C4-2B (cell line): ENCODE measurements around the gene PCDHA12.
A peak's percentile ranks its signal among the peaks of the same experiment; 100 is the strongest.
"Not testable (repeated sequence)": the region's sequence is repeated elsewhere in the genome, so short reads cannot be mapped to it uniquely, and the experiment has no call there.

Experiments
- H3K27ac ChIP-seq: fragments of 450-650 bp; 2 replicates; pipeline ENCODE4 v1.5.1; 2017
- CTCF ChIP-seq: fragments of 450-650 bp; conservative IDR thresholded peaks from 2 replicates; pipeline ENCODE4 v1.5.1; 2017; ENCODE audit warnings: mild to moderate bottlenecking
- ZFX ChIP-seq: fragments of 450-650 bp; IDR thresholded peaks from 2 replicates; pipeline ENCODE4 v1.6.1; 2017

The PCDHA12 gene

GRCh38 chr5:140870221-140871201, 4.6 kb upstream of the PCDHA12 start:
- TF ChIP-seq ZFX, result no peak
- no peak for TF ChIP-seq CTCF
- no peak overlapping the region for H3K27ac ChIP-seq

- not testable (repeated sequence) for H3K27ac ChIP-seq
These were observed 1.6 kb downstream of the PCDHA12 start for GRCh38 chr5:140876541-140877261.

- TF ChIP-seq CTCF (no peak), ZFX (no peak)
These were observed 2.1 kb downstream of the PCDHA12 start for GRCh38 chr5:140877262-140877581.

GRCh38 chr5:140881889-140882590, 6.9 kb downstream of the PCDHA12 start, which contains the start of gene PCDHA13:
PCDHA13 (plus strand) TSS chr5:140882124; CDS start chr5:140882269, 145 bp downstream.
- TF ChIP-seq CTCF (peak; percentile 72), ZFX (no peak)
- H3K27ac ChIP-seq, result no peak within 1 kb of the TSS

More at GRCh38 chr5:140877262-140877581, 2.1 kb downstream of the PCDHA12 start:
- H3K27ac ChIP-seq, result no peak overlapping the region

- TF ChIP-seq CTCF, result peak; percentile 54
- no peak for TF ChIP-seq ZFX
- H3K27ac ChIP-seq, result no peak overlapping the region
These were observed 7.4 kb downstream of the PCDHA12 start for GRCh38 chr5:140882591-140882899.

- TF ChIP-seq ZFX (no peak), CTCF (no peak)
- no peak overlapping the region for H3K27ac ChIP-seq
These were observed 8.3 kb downstream of the PCDHA12 start for GRCh38 chr5:140883373-140883772.

- TF ChIP-seq ZFX, result no peak
- TF ChIP-seq CTCF, result no peak
- no peak overlapping the region for H3K27ac ChIP-seq
These were observed 9.0 kb downstream of the PCDHA12 start for GRCh38 chr5:140883927-140884697.
